Prostate gland (tissue), 2 donors: ENCODE results near the gene ZNF570.

Experiments
- POLR2AphosphoS5 ChIP-seq: sonication (generic); formaldehyde crosslinking; IDR thresholded peaks from one replicate; pipeline ENCODE4 v1.6.1; 2017; ENCODE audit warnings: antibody characterized with exemption
- TF ChIP-seq, protein P1 (sequence below), 4 experiments: fragments of 200-600 bp in 2 of 4; fragments of 450-650 bp in 2 of 4; sonication (generic) in 2 of 4; IDR thresholded peaks; 1 replicate in 3 of 4; 2 replicates in 1 of 4; pipeline ENCODE4 v1.5.1; 2016 to 2019; ENCODE audit warnings: antibody characterized with exemption in 4 of 4, mild to moderate bottlenecking in 2 of 4, moderate library complexity in 2 of 4

DNA sequence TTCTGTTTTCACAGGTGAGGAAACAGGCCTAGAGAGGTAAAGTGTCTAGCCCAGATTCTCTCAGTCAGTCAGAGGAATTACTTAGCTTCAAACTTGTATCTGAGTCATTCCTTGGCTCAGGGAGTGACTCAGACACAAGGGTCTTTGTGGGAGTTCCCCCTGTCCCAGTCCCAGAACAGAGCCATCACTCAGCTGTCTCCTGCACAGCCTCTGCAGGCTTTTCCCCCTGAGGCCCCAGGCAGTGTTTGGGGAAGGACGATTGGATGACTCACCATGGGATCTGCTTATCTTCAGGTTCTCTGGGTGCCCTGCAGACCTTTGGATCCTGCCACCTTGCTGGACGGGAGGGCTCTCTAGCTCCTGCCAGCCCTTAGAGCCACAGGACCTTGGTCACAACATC lies 50.7 kb downstream of the ZNF570 start:
- TF ChIP-seq, protein P1, sequence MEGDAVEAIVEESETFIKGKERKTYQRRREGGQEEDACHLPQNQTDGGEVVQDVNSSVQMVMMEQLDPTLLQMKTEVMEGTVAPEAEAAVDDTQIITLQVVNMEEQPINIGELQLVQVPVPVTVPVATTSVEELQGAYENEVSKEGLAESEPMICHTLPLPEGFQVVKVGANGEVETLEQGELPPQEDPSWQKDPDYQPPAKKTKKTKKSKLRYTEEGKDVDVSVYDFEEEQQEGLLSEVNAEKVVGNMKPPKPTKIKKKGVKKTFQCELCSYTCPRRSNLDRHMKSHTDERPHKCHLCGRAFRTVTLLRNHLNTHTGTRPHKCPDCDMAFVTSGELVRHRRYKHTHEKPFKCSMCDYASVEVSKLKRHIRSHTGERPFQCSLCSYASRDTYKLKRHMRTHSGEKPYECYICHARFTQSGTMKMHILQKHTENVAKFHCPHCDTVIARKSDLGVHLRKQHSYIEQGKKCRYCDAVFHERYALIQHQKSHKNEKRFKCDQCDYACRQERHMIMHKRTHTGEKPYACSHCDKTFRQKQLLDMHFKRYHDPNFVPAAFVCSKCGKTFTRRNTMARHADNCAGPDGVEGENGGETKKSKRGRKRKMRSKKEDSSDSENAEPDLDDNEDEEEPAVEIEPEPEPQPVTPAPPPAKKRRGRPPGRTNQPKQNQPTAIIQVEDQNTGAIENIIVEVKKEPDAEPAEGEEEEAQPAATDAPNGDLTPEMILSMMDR (IDR thresholded peaks at IDR 0.05): no peak
- no peak for TF ChIP-seq POLR2AphosphoS5
